ENCODE results near the gene MICALL2.

DNA sequence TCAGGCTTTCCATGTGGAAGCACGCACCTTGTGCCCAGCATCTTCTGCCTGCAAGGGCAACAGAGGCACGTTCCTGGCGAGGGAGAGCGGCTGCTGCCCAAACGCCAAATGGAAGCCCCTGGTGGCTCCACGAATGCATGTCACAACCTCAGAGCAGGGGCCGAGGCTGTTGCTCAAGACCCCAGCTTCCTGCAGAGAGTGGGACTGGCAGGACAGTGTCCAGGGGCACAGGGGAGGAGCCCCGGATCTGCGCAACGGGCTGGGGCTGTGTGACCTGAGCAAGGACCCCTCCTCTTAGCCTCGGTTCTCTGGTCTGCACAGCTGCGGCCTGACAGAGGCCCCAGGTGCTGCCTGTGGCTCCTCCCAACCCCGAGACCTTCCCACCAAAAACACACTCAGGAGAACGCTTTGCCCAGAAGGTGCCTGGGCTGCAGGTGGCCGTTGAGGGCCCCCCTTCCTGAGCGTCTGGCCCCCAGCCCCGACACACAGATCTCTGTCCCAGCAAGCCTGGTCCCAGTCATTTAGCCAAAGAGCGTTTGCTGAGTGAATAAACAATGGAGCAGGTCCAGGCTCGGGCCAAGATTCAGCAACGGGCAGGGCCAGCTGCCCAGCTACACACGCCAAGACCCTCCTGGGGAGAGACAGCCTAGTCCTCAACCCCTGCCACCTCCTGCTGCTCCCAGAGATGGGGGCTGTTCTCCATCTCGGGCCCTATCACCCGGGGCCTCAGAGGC is 1.2 kb downstream of the MICALL2 start:
- TF ChIP-seq EZH2 (IDR thresholded peaks at IDR 0.05) = no peak
- TF ChIP-seq POLR2AphosphoS5 (IDR thresholded peaks at IDR 0.05; ENCODE audit: borderline replicate concordance, low read depth, low read length) = no peak
- TF ChIP-seq FOXP2 (optimal IDR thresholded peaks at IDR 0.05; ENCODE audit: control extremely low read depth, extremely low read length, insufficient read depth) = no peak

Measured in SK-N-MC (cell line).